HG03066 (cell line): ENCODE results near the gene METTL26.

ENCODE experiments used
- ATAC-seq: cut with Tn5 transposase; IDR thresholded peaks from one replicate; pipeline ENCODE4 v1.9.1; 2021; ENCODE audit warnings: low read depth; ENCODE audit not compliant: unreplicated experiment

The METTL26 gene

DNA sequence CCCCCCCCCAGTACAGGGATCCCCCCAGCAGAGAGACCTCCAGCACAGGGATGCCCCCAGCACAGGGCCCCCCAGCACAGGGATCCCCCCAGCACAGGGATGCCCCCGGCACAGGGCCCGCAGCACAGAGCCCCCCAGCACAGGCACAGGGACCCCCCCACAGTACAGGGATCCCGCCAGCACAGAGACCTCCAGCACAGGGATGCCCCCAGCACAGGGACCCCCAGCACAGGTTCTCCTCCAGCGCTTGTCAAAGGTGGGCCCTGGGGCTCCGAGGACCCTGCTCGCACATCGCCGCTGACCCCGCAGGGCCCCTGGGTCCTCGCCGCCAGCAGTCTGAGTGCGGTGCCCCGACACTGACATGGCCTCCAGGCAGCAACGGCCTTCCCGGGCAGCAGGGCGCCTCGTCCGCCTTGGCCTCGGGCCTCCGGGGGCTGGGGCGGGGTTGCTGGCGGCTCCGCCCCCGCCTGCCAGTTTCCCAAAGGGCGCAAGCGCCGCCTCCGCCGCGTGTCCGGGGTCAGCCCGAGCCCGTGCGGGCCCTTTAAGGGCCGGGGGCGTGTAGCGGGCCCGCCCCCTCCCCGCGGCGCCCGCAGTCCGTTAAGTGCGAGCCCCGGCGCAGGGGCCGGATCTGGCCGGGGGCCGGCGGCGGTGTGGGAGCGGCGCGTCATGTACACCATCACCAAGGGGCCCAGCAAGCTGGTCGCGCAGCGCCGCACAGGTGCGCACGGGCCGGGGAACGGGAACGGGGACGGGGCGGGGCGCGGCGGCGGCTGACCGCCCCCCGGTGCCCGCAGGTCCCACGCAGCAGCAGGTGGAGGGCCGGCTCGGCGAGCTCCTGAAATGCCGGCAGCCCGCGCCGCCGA, 5.5 kb upstream of the METTL26 start, which contains the start of gene MCRIP2:
TSS of gene MCRIP2 (plus strand) at position 503 of the 863 bp plus-strand sequence. CDS start at position 667, 164 bp downstream.
- peak; percentile 41 for ATAC-seq

DNA sequence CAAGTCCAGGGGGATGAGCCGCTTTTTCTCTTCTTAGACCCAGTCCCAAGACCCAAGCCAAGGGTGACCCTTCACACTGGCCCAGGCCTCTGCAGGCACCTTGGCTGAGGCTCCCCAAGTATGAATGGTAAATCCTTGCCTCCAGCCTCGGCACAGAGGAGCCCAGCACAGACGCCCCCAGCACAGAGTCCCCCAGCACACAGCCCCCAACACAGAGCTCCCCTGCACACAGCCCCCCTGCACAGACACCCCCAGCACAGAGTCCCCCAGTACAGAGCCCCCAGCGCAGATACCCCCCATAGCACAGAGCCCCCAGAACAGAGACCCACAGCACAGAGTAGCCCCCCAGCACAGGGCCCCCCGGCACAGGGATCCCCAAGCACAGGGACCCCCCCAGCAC, 4.5 kb upstream of the METTL26 start:
- no peak for ATAC-seq

DNA sequence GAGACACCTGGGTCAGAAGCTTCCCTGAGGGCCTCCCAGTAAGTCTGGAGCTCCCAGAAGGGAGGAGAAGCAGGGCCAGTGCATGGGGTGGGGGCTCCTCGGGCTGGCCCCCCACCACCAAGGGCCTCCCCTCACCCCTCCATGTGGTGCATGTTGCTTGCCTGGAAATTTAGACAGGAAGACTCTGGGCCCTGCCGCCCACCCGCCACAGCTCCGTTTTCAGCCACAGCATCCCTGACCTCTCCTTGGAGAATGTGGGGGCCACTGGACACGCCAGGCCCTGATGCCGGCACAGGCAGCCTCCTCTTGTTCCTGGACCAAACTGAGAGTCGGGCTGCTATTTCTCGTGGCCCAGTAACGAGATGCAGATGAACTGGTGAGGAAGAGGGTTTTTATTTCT, 2.7 kb upstream of the METTL26 start:
- no peak for ATAC-seq

DNA sequence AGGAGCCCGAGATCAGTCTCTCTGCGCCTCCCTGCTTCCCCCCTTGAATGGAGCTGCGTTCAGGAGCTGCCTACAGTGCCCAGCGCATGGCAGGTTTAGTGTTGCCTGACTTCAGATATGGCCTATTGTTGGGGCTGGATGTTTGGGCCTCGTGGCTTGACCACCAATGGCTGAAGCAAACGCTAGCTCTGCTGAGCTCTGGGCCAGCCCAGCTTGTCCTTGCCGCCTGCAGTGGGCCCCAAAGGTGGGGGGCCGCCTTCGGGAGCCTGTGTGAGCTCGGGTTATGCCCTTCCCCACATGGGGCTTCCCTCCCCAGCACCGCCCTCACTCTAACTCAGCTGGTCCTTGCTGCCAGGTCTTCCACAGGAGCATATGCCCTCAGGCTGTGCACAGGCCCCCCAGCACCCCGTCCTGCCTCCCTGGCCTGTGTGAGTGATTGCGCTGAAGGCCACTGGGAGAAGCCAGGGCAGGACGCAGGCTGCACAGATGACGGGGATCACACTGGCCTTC, 2.0 kb upstream of the METTL26 start:
- no peak for ATAC-seq

DNA sequence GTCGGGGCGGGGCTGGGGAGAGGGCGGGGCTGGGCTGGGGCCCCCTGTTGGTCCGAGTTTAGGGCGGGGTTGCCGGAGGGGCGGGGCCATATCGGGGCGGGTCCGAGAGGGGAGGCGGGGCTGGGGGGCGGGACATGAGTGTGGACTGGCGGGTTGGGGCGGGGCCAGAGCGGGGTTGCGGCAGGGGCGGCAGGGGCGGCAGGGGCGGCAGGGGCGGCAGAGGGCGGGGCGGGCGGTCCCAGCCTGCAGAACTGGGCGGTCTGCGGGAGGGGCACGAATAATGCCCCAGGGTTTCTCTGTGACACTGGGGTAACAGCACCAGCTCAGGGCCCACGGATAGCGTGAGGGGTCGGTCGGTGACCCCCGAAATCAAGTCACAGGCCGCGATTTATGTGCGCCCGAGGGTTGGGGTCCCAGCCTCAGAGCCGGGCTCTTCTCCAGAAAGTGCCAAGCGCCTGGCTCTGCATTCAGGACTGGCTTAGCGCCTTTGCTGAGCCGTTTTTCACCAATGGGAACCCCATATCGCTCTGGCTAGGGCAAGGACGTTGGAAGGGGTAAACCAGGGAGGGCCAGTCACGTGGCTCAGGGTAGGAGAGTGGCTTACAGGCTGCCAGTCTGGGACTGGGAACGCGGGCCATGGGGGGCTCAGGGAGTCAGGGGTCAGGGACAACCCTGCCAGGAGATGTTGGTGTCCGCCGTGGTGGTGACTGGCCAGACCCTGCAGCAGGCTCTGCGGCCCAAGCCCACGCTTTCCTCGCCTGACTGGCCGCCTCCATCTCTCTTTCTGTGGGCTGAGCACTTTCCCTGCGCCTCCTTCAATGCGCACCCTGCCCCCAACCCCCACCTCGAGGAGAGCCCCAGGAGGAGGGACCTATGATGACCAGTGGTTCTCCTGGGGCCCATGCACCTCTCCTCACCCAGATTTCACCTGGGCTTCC, 1.2 kb upstream of the METTL26 start:
- no peak for ATAC-seq

DNA sequence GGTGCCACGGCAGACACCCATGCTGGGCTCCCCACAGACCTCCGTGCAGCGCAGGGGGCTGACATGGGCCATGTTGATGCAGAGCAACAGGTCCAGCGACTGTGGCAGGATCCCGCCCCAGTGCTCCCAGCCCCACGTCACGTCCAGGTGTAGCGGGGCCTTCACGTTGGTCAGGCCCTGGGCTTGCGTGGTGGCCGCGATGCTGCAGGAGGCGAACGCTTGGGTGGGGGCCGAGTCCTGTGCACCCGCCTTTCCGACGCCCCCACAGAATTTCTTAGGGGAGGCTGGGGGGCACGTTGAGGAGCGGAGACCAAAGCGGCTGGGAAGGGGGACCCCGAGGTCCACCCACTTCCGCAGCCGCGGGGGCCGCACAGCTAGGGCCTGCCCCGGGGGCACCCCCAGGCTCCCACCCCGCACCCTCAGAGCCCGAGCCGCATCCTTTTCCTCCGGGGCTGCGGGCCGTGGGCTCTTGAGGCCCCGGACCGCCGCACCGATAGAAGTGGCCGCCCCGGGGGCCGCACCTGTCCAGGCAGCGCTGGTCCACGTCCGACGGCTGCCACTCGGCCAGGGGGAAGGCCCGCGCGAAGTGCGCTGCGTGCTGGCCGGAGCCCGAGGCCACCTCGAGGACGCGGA, 416 bp downstream of the METTL26 start:
- ATAC-seq: no peak

DNA sequence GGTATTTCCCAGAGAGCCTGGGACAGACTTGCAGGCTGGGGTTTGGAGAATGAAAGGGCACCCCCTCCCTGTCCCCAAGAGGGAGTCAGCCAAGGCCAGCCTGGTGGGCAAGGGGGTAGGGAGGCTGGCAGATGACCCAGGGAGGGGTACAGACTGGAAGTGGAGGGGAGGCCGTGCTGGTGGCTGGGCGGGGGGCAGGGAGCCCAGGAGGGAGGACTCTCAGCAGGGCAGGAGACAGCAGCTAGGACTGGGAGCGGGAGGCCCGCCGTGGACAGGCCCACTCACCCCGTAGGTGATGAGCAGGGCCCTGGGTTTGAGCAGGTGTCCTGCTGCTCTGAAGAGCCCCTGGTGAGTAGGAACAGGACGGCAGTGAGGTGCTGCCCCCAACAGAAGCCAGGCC, 1.1 kb downstream of the METTL26 start:
- ATAC-seq: no peak

DNA sequence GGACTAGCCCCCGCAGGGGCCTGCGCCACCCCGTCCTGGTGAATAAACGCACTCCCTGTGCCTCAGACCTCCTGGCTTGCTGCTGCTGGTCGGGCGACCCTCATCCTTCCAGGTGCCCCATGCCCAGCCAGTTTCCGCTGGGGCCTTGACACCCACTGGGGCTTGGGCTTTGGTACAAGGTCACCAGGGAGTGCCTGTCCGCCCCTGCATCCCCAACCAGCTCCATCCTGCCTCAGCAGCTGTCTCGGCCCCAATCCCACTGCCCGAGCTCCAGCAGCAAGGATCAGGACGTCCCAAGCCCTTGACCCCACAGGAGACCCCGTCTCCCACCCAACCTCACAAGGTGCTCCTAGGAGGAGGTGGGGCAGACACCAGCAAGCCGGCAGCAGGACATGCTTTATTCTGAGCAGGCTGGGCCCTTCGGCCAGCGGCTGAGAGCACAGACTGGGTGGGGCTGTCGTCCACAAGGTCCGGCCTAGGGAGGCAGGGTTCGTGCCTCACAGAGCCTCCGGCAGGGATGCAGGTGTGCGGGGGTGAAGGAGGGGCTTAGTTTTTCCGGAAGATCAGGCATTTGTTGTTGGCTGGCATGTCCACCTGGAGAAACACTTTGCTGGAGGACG, 1.9 kb downstream of the METTL26 start:
- ATAC-seq: no peak

DNA sequence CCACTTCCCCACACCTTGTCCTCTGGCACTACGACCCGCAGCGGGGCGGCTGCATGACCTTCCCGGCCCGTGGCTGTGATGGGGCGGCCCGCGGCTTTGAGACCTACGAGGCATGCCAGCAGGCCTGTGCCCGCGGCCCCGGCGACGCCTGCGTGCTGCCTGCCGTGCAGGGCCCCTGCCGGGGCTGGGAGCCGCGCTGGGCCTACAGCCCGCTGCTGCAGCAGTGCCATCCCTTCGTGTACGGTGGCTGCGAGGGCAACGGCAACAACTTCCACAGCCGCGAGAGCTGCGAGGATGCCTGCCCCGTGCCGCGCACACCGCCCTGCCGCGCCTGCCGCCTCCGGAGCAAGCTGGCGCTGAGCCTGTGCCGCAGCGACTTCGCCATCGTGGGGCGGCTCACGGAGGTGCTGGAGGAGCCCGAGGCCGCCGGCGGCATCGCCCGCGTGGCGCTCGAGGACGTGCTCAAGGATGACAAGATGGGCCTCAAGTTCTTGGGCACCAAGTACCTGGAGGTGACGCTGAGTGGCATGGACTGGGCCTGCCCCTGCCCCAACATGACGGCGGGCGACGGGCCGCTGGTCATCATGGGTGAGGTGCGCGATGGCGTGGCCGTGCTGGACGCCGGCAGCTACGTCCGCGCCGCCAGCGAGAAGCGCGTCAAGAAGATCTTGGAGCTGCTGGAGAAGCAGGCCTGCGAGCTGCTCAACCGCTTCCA, 2.6 kb downstream of the METTL26 start:
- no peak for ATAC-seq

DNA sequence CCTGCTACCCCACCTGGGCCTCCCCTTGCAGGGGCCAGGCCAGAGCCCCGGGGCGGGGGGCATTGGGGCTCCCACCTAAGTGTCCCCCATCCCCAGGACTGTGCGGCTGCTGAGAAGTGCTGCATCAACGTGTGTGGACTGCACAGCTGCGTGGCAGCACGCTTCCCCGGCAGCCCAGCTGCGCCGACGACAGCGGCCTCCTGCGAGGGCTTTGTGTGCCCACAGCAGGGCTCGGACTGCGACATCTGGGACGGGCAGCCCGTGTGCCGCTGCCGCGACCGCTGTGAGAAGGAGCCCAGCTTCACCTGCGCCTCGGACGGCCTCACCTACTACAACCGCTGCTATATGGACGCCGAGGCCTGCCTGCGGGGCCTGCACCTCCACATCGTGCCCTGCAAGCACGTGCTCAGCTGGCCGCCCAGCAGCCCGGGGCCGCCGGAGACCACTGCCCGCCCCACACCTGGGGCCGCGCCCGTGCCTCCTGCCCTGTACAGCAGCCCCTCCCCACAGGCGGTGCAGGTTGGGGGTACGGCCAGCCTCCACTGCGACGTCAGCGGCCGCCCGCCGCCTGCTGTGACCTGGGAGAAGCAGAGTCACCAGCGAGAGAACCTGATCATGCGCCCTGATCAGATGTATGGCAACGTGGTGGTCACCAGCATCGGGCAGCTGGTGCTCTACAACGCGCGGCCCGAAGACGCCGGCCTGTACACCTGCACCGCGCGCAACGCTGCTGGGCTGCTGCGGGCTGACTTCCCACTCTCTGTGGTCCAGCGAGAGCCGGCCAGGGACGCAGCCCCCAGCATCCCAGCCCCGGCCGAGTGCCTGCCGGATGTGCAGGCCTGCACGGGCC, 3.4 kb downstream of the METTL26 start:
- no peak for ATAC-seq

DNA sequence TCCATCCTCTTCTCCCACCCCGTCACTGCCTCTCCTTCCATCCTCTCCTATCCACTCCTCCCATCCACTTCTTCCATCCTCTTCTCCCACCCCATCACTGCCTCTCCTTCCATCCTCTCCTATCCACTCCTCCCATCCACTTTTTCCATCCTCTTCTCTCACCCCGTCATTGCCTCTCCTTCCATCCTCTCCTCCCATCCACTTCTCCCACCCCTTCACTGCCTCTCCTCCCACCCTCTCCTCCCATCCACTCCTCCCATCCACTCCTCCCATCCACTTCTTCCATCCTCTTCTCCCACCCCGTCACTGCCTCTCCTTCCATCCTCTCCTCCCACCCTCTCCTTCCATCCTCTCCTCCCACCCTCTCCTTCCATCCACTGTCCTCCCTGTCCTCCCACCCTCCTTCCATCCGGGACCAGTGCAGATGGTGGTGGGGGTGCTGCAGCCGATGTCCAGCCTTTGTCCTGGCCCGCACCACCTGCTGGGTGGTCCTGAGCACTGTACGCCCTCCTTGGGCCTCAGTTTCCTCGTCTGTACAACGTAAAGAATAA, 4.2 kb downstream of the METTL26 start:
- no peak for ATAC-seq

DNA sequence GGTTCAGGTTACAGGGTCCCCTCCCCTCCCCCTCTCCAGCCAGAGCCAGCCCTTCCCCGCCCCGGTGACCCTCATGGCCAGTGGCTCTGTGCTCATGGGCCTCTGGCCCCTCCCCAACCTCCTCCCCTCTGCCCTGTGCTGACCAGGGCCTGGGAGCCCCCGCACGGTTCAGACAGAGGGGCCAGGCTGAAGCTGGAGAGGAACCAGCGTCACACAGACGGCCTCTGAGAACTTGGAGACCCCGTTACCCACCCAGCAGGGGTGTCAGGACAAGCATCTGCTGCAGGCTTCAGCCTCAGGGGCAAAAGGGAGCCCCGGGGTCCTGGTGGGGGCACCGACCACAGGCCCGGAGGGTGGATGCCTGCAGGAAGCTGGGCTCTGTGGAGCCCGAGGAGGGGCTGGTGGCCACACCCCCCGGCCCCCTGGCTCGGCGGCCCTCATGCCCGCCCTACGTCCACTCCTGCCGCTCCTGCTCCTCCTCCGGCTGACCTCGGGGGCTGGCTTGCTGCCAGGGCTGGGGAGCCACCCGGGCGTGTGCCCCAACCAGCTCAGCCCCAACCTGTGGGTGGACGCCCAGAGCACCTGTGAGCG, 5.2 kb downstream of the METTL26 start, which contains the start of gene WFIKKN1:
TSS of gene WFIKKN1 (plus strand) at position 171 of the 591 bp plus-strand sequence. CDS start at position 440, 269 bp downstream.
- ATAC-seq: no peak

DNA sequence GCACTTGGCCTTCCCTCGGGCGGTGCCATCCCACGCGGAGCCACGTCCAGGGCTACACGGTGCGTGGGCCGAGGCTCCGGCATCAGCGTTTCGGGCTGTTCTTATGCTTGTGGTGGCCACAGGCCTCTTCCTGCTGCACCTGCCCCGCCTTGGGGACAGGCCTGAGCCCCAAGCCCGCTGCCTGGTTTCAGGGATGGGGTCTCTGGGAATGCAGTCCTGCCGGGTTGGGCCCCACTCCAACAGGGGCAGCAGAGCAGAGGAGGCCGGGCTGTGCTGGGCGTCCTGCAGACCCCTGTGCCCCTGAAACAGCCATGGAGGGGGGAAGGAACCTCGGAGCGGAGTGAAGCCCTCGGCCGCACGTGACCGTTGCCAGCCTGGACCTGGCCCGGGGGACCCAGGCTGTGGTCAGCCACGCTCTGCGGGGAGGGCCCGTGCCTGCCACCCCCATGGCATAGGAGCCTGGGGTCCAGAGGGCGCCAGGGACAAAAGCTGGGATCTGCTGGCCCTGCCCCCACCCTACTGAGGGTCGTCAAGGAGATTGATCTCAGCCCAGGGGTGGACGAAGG, 5.8 kb downstream of the METTL26 start:
- no peak for ATAC-seq

DNA sequence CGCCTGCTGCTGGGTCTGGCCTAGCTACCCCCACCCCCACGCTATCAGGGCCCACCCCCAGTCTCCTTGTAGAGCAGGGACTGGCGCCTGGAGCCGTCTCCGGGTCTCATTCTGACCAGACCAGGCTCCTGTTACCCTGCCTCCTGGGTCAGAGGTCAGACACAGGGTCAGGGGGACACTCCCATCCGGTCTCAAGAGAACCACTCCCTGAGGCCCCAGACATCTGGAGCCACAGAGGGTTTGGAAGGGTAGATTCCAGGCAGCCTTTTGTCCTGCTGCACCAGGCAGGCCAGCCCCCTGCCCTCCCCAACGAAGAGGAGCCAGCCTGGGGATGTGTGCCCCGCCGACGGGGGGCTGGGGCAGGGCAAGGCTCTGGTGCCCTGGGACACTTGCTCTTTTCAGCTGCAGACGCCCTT, 6.3 kb downstream of the METTL26 start:
- ATAC-seq: no peak

DNA sequence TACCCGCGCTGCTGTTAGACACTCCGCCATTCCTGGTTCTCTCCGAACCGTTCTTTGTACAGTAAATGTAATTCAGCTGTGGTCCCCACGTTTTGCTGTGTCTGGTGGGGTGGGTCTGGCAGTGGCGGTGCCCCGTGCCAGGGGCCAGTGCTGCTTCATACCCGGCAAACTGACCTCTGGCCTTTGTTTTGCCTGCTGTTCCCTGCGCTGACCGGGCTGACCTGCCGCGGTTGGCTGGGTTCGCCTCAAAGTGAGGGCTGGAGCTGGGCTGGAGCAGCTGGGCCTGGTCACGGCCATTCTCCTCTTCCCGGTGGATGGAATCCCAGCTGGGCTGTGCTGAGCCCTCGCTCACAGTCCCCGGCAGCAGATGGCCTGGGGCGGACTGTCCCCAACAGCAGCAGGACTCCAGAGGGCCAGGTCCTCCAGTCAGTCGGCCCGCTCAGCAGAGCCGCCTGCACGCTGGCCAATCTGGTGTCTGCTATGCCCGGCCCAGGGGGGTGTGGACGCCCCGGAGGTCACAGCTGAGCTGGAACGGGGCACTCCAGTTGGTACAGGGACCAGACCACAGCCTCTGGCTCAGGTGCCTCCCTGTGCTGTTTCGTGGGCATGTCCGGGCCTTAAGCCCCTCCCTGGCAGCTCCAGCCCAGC, 6.8 kb downstream of the METTL26 start:
- no peak for ATAC-seq

DNA sequence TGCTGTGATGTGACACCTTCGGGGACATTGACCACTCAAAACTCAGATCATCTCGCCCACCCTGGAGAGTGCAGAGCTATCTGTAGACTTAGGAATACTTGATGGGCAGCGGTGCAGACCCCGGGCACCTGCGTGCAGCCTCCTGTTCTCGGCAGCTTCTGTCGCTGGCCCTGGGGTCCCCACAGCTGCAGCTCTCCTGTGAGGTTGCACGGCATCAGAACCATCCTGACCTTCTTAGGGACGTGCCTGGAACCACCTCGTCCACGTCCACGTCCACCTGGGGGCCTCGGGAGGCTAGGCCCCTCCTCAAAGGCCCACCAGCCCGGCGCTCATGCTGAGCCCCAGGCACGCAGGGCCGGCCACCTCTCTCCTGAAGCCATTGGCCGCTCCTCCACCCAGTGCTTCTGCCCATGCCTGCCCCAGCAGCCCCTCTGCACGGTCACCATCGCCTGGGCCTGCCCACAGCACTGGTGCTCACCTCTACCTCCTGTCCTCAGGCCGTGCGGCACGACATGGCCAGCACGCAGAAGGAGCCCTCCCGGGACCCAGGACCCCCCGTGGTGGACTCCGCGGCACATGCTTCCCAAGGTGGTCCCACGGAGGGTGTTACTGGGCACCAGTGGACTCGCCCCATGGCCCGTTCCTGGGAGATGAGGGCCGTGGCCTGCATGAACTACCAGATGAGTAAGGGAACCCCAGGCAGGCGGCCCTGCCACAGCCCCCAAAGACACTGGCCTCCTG, 7.6 kb downstream of the METTL26 start:
- ATAC-seq: no peak
